Mesenchymal stem cell (in vitro differentiated cells and primary cell): ENCODE data around the gene S100B.

Experiments used
- DNase-seq: peaks from one replicate; pipeline ENCODE4 v3.0.0-alpha.2; 2013
- H2AFZ ChIP-seq: one replicate; pipeline ENCODE4 v1.6.1; 2013; ENCODE audit warnings: low read depth, mild to moderate bottlenecking, control low read depth, inconsistent platforms, low read length, moderate library complexity
- H2AK5ac ChIP-seq: 2 replicates; pipeline ENCODE4 v1.6.1; 2013; ENCODE audit warnings: low read length, moderate library complexity, mild to moderate bottlenecking, inconsistent platforms; ENCODE audit not compliant: severe bottlenecking
- H2BK120ac ChIP-seq: one replicate; pipeline ENCODE4 v1.6.1; 2013; ENCODE audit warnings: low read depth, mild to moderate bottlenecking, inconsistent platforms, low read length, moderate library complexity
- H2BK12ac ChIP-seq, 2 experiments: one replicate each; pipeline ENCODE4 v1.6.1; 2013; ENCODE audit warnings: inconsistent platforms in 2 of 2, low read length in 2 of 2, mild to moderate bottlenecking in 2 of 2, moderate library complexity in 2 of 2, control low read depth in 1 of 2
- H2BK15ac ChIP-seq: one replicate; pipeline ENCODE4 v1.6.1; 2013; ENCODE audit warnings: mild to moderate bottlenecking, low read depth, inconsistent platforms; ENCODE audit not compliant: poor library complexity, severe bottlenecking
- H2BK5ac ChIP-seq: 2 replicates; pipeline ENCODE4 v1.6.1; 2013; ENCODE audit warnings: low read depth, mild to moderate bottlenecking, low read length, control low read depth, inconsistent platforms; ENCODE audit not compliant: poor library complexity, severe bottlenecking
- H3K14ac ChIP-seq, 2 experiments: one replicate each; pipeline ENCODE4 v1.6.1; 2013; ENCODE audit warnings: inconsistent platforms in 2 of 2, low read length in 2 of 2, control low read depth in 1 of 2, mild to moderate bottlenecking in 1 of 2, moderate library complexity in 1 of 2
- H3K18ac ChIP-seq, 2 experiments: one replicate each; pipeline ENCODE4 v1.6.1; 2013; ENCODE audit warnings: inconsistent platforms in 2 of 2, low read length in 2 of 2, control low read depth in 1 of 2, low read depth in 1 of 2, mild to moderate bottlenecking in 1 of 2
- H3K23ac ChIP-seq, 2 experiments: one replicate each; pipeline ENCODE4 v1.6.1; 2013; ENCODE audit warnings: inconsistent platforms in 2 of 2, low read length in 2 of 2, mild to moderate bottlenecking in 2 of 2, moderate library complexity in 2 of 2, control low read depth in 1 of 2
- H3K27ac ChIP-seq: 2 replicates; pipeline ENCODE4 v1.5.1; 2013; ENCODE audit warnings: mild to moderate bottlenecking, moderate library complexity, low read length, control low read depth, inconsistent platforms; ENCODE audit not compliant: poor library complexity, severe bottlenecking
- H3K27me3 ChIP-seq, 2 experiments: 2 replicates each; pipeline versions ENCODE4 v1.6.1 to v1.7.0; 2013; ENCODE audit warnings: low read length in 2 of 2, mild to moderate bottlenecking in 2 of 2, moderate library complexity in 2 of 2, control low read depth in 1 of 2, inconsistent platforms in 1 of 2; ENCODE audit not compliant: control insufficient read depth in 1 of 2, insufficient read depth in 1 of 2
- H3K36me3 ChIP-seq, 2 experiments: 2 replicates each; pipeline versions ENCODE4 v1.6.1 to v1.7.0; 2013; ENCODE audit warnings: low read length in 2 of 2, control low read depth in 1 of 2, inconsistent platforms in 1 of 2, low read depth in 1 of 2, mild to moderate bottlenecking in 1 of 2; ENCODE audit not compliant: insufficient read depth in 2 of 2, control insufficient read depth in 1 of 2
- H3K4ac ChIP-seq, 2 experiments: one replicate each; pipeline ENCODE4 v1.6.1; 2013; ENCODE audit warnings: inconsistent platforms in 2 of 2, low read length in 2 of 2, mild to moderate bottlenecking in 2 of 2, moderate library complexity in 2 of 2, control low read depth in 1 of 2, low read depth in 1 of 2
- H3K4me1 ChIP-seq: 2 replicates; pipeline ENCODE4 v1.6.1; 2013; ENCODE audit warnings: low read depth, low read length, control low read depth; ENCODE audit not compliant: control insufficient read depth, insufficient read depth
- H3K4me2 ChIP-seq: 2 replicates; pipeline ENCODE4 v1.6.1; 2013; ENCODE audit warnings: low read length, mild to moderate bottlenecking, inconsistent platforms; ENCODE audit not compliant: poor library complexity, severe bottlenecking
- H3K4me3 ChIP-seq, 2 experiments: 2 replicates each; pipeline versions ENCODE4 v1.5.1 to v1.7.0; 2013; ENCODE audit warnings: low read length in 2 of 2, mild to moderate bottlenecking in 2 of 2, control low read depth in 1 of 2, low read depth in 1 of 2; ENCODE audit not compliant: insufficient read depth in 1 of 2
- H3K79me1 ChIP-seq: replicated peaks from 2 replicates; pipeline ENCODE4 v1.6.1; 2013; ENCODE audit warnings: mild to moderate bottlenecking, control low read depth, low read length, inconsistent platforms; ENCODE audit not compliant: poor library complexity, severe bottlenecking
- H3K9ac ChIP-seq: 2 replicates; pipeline ENCODE4 v1.7.0; 2013; ENCODE audit warnings: mild to moderate bottlenecking, low read length, moderate library complexity
- H3K9me3 ChIP-seq: 2 replicates; pipeline ENCODE4 v1.7.0; 2013; ENCODE audit warnings: mild to moderate bottlenecking, low read length; ENCODE audit not compliant: control insufficient read depth
- H4K8ac ChIP-seq: one replicate; pipeline ENCODE4 v1.6.1; 2013; ENCODE audit warnings: inconsistent platforms, mild to moderate bottlenecking, low read length, moderate library complexity
- H4K91ac ChIP-seq: one replicate; pipeline ENCODE4 v1.6.1; 2013; ENCODE audit warnings: mild to moderate bottlenecking, low read length, inconsistent platforms
- WGBS: methylation state at CpG from one replicate; pipeline ENCODE4 v1.1.7; 2013; ENCODE audit warnings: mixed read lengths; 5-methylcytosine and 5-hydroxymethylcytosine counted together

Gene S100B

GRCh38 chr21:46597896-46598343 lies 7.0 kb downstream of the S100B start:
- H3K9ac ChIP-seq, result no peak overlapping the region
- no peak overlapping the region for H4K8ac ChIP-seq
- H4K91ac ChIP-seq, result no peak overlapping the region
- no peaks in the 10 kb centered on the region for H3K79me1 ChIP-seq
- DNase-seq, result no peak
- H3K14ac ChIP-seq, result no peak overlapping the region
- H3K27ac ChIP-seq, result no peak overlapping the region
- no peaks in the 10 kb centered on the region for H3K27me3 ChIP-seq
- no peak overlapping the region for H2AFZ ChIP-seq
- no peak overlapping the region for H3K4me2 ChIP-seq
- no peak overlapping the region for H3K18ac ChIP-seq
- no peak overlapping the region for H2BK120ac ChIP-seq
- no peaks in the 10 kb centered on the region for H3K36me3 ChIP-seq
- H2BK5ac ChIP-seq, result no peak overlapping the region
- no peak overlapping the region for H3K4me3 ChIP-seq
- H2BK15ac ChIP-seq, result no peak overlapping the region
- no peaks in the 10 kb centered on the region for H3K9me3 ChIP-seq
- WGBS, result 97% methylated on average over 20 of the region's 20 CpGs
- H3K4ac ChIP-seq, result no peak overlapping the region
- peaks cover 3% of the 10 kb centered on the region for H3K4me1 ChIP-seq
- no peak overlapping the region for H3K23ac ChIP-seq
- H2AK5ac ChIP-seq, result no peak overlapping the region
- H2BK12ac ChIP-seq, result no peak overlapping the region

GRCh38 chr21:46597031-46597430 lies 7.9 kb downstream of the S100B start:
- H2AFZ ChIP-seq, result no peak overlapping the region
- H4K8ac ChIP-seq, result no peak overlapping the region
- no peak overlapping the region for H3K23ac ChIP-seq
- H2BK15ac ChIP-seq, result no peak overlapping the region
- no peak overlapping the region for H3K27ac ChIP-seq
- H3K36me3 ChIP-seq, result no peaks in the 10 kb centered on the region
- DNase-seq, result no peak
- no peaks in the 10 kb centered on the region for H3K9me3 ChIP-seq
- no peak overlapping the region for H2AK5ac ChIP-seq
- no peak overlapping the region for H3K4me2 ChIP-seq
- no peak overlapping the region for H2BK5ac ChIP-seq
- no peaks in the 10 kb centered on the region for H3K27me3 ChIP-seq
- no peak overlapping the region for H4K91ac ChIP-seq
- H3K79me1 ChIP-seq, result no peaks in the 10 kb centered on the region
- no peak overlapping the region for H3K14ac ChIP-seq
- H3K18ac ChIP-seq, result no peak overlapping the region
- H3K4me3 ChIP-seq, result no peak overlapping the region
- WGBS, result 87% methylated on average over 8 of the region's 8 CpGs
- no peak overlapping the region for H2BK120ac ChIP-seq
- peaks cover 3% of the 10 kb centered on the region for H3K4me1 ChIP-seq
- H3K4ac ChIP-seq, result no peak overlapping the region
- H3K9ac ChIP-seq, result no peak overlapping the region
- H2BK12ac ChIP-seq, result no peak overlapping the region

DNA sequence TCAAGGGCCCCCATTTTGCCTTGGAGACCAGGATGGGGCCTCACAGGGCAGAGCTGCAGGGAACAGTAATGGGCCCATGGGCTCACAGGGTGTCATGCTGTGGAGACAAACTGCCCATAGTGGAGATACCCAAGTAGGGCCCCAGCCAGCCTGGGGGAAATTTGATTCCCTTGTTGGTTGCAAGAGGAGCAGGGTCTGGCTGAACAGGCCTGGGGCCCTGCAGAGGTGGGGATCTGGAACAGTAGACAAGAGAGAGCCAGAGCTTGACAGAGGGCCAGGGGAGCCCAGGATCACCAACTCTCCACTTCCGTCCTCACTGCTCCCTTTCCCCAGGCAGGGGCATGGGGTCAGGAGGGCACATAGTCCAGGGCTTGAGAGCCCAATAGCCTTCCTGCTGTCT lies 8.7 kb downstream of the S100B start:
- H4K8ac ChIP-seq, result no peak overlapping the region
- H4K91ac ChIP-seq, result no peak overlapping the region
- H3K4me1 ChIP-seq, result peaks cover 3% of the 10 kb centered on the region
- WGBS, result 60% methylated on average over 1 of the region's 1 CpG
- H3K9ac ChIP-seq, result no peak overlapping the region
- H2BK5ac ChIP-seq, result no peak overlapping the region
- no peak overlapping the region for H2AFZ ChIP-seq
- H3K4me2 ChIP-seq, result no peak overlapping the region
- H2BK15ac ChIP-seq, result no peak overlapping the region
- H3K18ac ChIP-seq, result no peak overlapping the region
- DNase-seq, result no peak
- H2BK12ac ChIP-seq, result no peak overlapping the region
- H3K4ac ChIP-seq, result no peak overlapping the region
- H3K4me3 ChIP-seq, result no peak overlapping the region
- H2AK5ac ChIP-seq, result no peak overlapping the region
- H3K27ac ChIP-seq, result no peak overlapping the region
- peaks cover 3% of the 10 kb centered on the region for H3K9me3 ChIP-seq
- H3K79me1 ChIP-seq, result no peaks in the 10 kb centered on the region
- H3K14ac ChIP-seq, result no peak overlapping the region
- no peaks in the 10 kb centered on the region for H3K36me3 ChIP-seq
- H3K27me3 ChIP-seq, result no peaks in the 10 kb centered on the region
- no peak overlapping the region for H2BK120ac ChIP-seq
- no peak overlapping the region for H3K23ac ChIP-seq

GRCh38 chr21:46594276-46594675 lies 10.6 kb downstream of the S100B start:
- Histone ChIP-seq H3K27me3 (no peaks in the 10 kb centered on the region), H3K4me3 (no peak overlapping the region), H3K9ac (no peak overlapping the region), H3K9me3 (peaks cover 20% of the 10 kb centered on the region), H3K27ac (no peak overlapping the region), H3K4ac (no peak overlapping the region), H4K8ac (no peak overlapping the region), H3K23ac (no peak overlapping the region), H3K79me1 (no peaks in the 10 kb centered on the region), H4K91ac (no peak overlapping the region), H2AFZ (no peak overlapping the region), H2BK12ac (no peak overlapping the region), H3K4me2 (no peak overlapping the region), H2BK120ac (no peak overlapping the region), H3K18ac (no peak overlapping the region), H2BK5ac (no peak overlapping the region), H3K14ac (no peak overlapping the region), H2AK5ac (no peak overlapping the region), H3K36me3 (no peaks in the 10 kb centered on the region), H2BK15ac (no peak overlapping the region), H3K4me1 (peaks cover 3% of the 10 kb centered on the region)
- 86% methylated on average over 8 of the region's 8 CpGs for WGBS
- no peak for DNase-seq
